Osteoblast (primary cell): ENCODE results near the gene NTSR1. TPM values are rescaled to one million over a fixed set of nuclear protein-coding genes. Genes with fewer than 3 reads are reported as not detected.

ENCODE experiments used
- DNase-seq: peaks from one replicate; pipeline ENCODE4 v3.0.0; 2011; ENCODE audit warnings: low spot score, mixed read lengths; ENCODE audit not compliant: insufficient read length; ENCODE audit errors: missing footprints
- H2AFZ ChIP-seq: 2 replicates; pipeline ENCODE4 v1.6.0; 2011; ENCODE audit warnings: mild to moderate bottlenecking, low read length
- H3K27ac ChIP-seq: 2 replicates; pipeline ENCODE4 v1.5.1; 2011; ENCODE audit warnings: mild to moderate bottlenecking, low read depth, low read length, moderate library complexity
- H3K27me3 ChIP-seq: 2 replicates; pipeline ENCODE4 v1.6.0; 2012; ENCODE audit warnings: mild to moderate bottlenecking, control low read depth, inconsistent platforms, low read length, moderate library complexity; ENCODE audit not compliant: insufficient read depth
- H3K36me3 ChIP-seq: 2 replicates; pipeline ENCODE4 v1.5.1; 2011; ENCODE audit warnings: mild to moderate bottlenecking, low read length, control low read depth, moderate library complexity; ENCODE audit not compliant: insufficient read depth
- H3K4me1 ChIP-seq: 2 replicates; pipeline ENCODE4 v1.5.1; 2011; ENCODE audit warnings: mild to moderate bottlenecking, low read length, control low read depth, moderate library complexity; ENCODE audit not compliant: insufficient read depth
- H3K4me2 ChIP-seq: 2 replicates; pipeline ENCODE4 v1.6.0; 2011; ENCODE audit warnings: mild to moderate bottlenecking, low read length; ENCODE audit not compliant: insufficient read depth
- H3K4me3 ChIP-seq: fragments of 200-600 bp; sonication (generic); 3 replicates; pipeline ENCODE4 v1.5.1; 2012; ENCODE audit warnings: mild to moderate bottlenecking, low read length, inconsistent platforms; ENCODE audit not compliant: insufficient read depth
- H3K79me2 ChIP-seq: 2 replicates; pipeline ENCODE4 v1.6.0; 2012; ENCODE audit warnings: mild to moderate bottlenecking, low read length, control low read depth, inconsistent platforms; ENCODE audit not compliant: insufficient read depth
- H3K9me3 ChIP-seq: 2 replicates; pipeline ENCODE4 v1.5.1; 2011; ENCODE audit warnings: low read depth, low read length, control low read depth
- H4K20me1 ChIP-seq: 2 replicates; pipeline ENCODE4 v1.6.0; 2012; ENCODE audit warnings: mild to moderate bottlenecking, low read length, control low read depth; ENCODE audit not compliant: insufficient read depth
- CTCF ChIP-seq: IDR thresholded peaks from 2 replicates; pipeline ENCODE4 v1.5.1; 2011; ENCODE audit warnings: mild to moderate bottlenecking, low read depth, low read length, moderate library complexity; ENCODE audit errors: extremely low read depth
- total RNA-seq: library from RNA; depleted of rRNA; stranded (reverse); fragments of >200 nt; gene quantifications from 2 replicates; pipeline ENCODE4 v1.2.3, GENCODE V29; 2012

Gene NTSR1
- total RNA-seq, 1 donor = not detected

DNA sequence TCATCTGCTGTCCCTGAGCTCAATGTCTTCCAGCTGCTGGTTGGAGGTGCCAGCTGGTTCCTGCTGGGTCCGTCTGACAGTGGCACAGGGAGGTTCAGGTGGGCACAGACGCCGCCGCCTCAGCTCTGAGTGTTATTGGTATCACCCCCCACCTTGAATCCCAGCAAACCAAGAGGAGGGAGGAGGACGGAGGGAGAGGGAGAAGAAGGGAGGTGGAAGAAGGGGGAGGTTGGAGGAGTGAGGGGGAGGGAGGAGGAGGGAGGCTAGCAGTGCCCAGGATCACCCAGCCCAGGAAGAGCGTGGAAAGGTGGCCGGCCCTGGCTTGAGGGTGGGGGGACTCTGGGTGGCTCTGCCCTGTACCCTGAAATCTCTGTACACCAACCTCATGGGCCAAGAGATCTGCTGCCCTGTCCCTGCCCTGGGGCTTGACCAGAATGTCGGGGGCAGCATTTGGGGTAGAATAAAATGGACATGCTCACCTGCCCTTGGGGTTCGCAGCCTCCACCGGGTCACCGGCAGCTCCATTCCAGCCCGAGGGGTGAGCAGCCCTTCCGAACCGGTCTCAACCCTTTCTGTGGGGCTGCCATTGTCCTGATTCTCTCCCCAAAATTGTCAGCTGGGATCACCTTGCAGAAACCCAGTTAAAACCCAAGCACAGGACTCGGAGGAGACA, 17.1 kb downstream of the NTSR1 start:
- peak; percentile 52 for DNase-seq
- peaks cover 4% of the 10 kb centered on the region for H3K9me3 ChIP-seq
- no peaks in the 10 kb centered on the region for H3K36me3 ChIP-seq
- no peak overlapping the region for H3K27ac ChIP-seq
- no peak overlapping the region for H3K4me3 ChIP-seq
- no peak overlapping the region for H3K4me2 ChIP-seq
- no peaks in the 10 kb centered on the region for H4K20me1 ChIP-seq
- no peak for TF ChIP-seq CTCF
- H3K79me2 ChIP-seq = no peaks in the 10 kb centered on the region
- peaks cover 68% of the 10 kb centered on the region for H3K27me3 ChIP-seq
- H3K4me1 ChIP-seq = no peaks in the 10 kb centered on the region
- H2AFZ ChIP-seq = no peak overlapping the region

- peak; percentile 39 for DNase-seq
- no peak overlapping the region for H3K4me2 ChIP-seq
- H3K4me1 ChIP-seq = no peaks in the 10 kb centered on the region
- H4K20me1 ChIP-seq = no peaks in the 10 kb centered on the region
- H3K4me3 ChIP-seq = no peak overlapping the region
- peaks cover 4% of the 10 kb centered on the region for H3K9me3 ChIP-seq
- H3K36me3 ChIP-seq = no peaks in the 10 kb centered on the region
- no peak overlapping the region for H2AFZ ChIP-seq
- H3K79me2 ChIP-seq = no peaks in the 10 kb centered on the region
- H3K27ac ChIP-seq = no peak overlapping the region
- no peak for TF ChIP-seq CTCF
- H3K27me3 ChIP-seq = peaks cover 65% of the 10 kb centered on the region
Measured at GRCh38 chr20:62726276-62726675, 17.6 kb downstream of the NTSR1 start.

GRCh38 chr20:62726716-62727583, 18.3 kb downstream of the NTSR1 start:
- Histone ChIP-seq H3K9me3 (no peaks in the 10 kb centered on the region), H3K4me1 (no peaks in the 10 kb centered on the region), H3K4me3 (no peak overlapping the region), H4K20me1 (no peaks in the 10 kb centered on the region), H3K36me3 (no peaks in the 10 kb centered on the region), H3K4me2 (no peak overlapping the region), H3K27me3 (peaks cover 62% of the 10 kb centered on the region), H3K79me2 (no peaks in the 10 kb centered on the region), H3K27ac (no peak overlapping the region), H2AFZ (no peak overlapping the region)
- DNase-seq = peak; percentile 50
- no peak for TF ChIP-seq CTCF

DNA sequence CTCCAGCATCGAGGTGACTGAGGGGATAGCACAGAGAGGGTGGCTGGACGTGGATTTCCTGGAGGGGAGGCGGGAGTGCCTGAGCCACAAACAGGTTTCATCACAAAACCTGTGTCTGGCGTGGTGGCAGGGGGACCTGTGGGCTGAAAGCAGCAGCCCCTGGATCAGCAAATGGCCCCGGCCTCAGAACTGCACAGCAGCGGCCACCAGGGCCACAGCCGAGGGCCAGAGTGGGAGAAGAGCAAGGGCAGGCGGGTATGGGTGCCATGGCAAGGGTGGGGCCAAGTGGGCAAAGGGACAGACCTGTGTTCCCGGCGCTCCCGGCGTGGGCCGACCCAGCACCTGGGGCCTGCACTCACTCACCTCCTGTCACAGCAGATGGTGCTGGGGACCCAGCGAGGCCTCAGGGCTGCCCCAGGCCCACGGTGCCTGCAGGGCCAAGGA, 19.0 kb downstream of the NTSR1 start:
- Histone ChIP-seq H4K20me1 (no peaks in the 10 kb centered on the region), H3K9me3 (no peaks in the 10 kb centered on the region), H3K27ac (no peak overlapping the region), H3K4me1 (no peaks in the 10 kb centered on the region), H2AFZ (no peak overlapping the region), H3K4me2 (no peak overlapping the region), H3K4me3 (no peak overlapping the region), H3K27me3 (peaks cover 55% of the 10 kb centered on the region), H3K79me2 (no peaks in the 10 kb centered on the region), H3K36me3 (no peaks in the 10 kb centered on the region)
- TF ChIP-seq CTCF = no peak
- DNase-seq = peak; percentile 43
